AG04449 (cell line): Measurements from ENCODE around the gene SSH3.

Source experiments
- CTCF ChIA-PET: fragments of 350-600 bp; formaldehyde crosslinking; extraction: SDS; loops from one replicate; lab custom pipeline; 2021; ENCODE audit warnings: antibody characterized with exemption; lab: Yijun Ruan, JAX
- POLR2A ChIA-PET: fragments of 400-600, 350-600 bp; formaldehyde crosslinking; extraction: SDS; loops from one replicate; lab custom pipeline; 2020; ENCODE audit warnings: antibody characterized with exemption, inconsistent platforms; lab: Yijun Ruan, JAX
- DNase-seq: peaks from one replicate; pipeline ENCODE4 v3.0.0-alpha.2; 2010; ENCODE audit warnings: low read depth, low spot score
- H3K4me3 ChIP-seq: 2 replicates; pipeline ENCODE4 v1.5.1; 2011; ENCODE audit warnings: low read depth, mild to moderate bottlenecking, control low read depth, low read length
- TF ChIP-seq, protein P1 (sequence below): IDR thresholded peaks from one replicate; pipeline ENCODE4 v1.5.1; 2011; ENCODE audit warnings: mild to moderate bottlenecking, moderate library complexity, low read length, control low read depth, inconsistent platforms; ENCODE audit not compliant: insufficient read depth; ENCODE audit errors: missing control alignments

Gene SSH3

DNA sequence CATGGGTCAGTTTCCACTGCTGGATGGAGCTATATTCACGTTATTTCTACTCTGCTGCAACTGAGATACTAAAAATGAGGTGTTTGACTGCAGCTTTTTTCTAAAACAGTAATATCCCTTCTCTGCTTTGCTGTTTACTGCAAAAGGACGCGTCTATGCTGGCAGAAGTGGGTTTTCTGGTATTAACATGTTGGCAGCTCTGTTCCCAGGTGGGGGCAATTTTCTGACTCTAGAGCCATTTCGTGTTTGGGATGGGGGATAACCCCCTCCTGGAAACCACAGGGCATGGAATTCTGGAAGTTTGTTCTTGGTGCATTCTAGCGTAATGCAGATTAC, 32.2 kb upstream of the SSH3 start:
- CTCF ChIA-PET, result interaction anchor here (1.0 to 11.9 kb wide), 4 partner anchors 9 to 112 kb away, joined by 4 to 295 read pairs (median 24); no protein-coding TSS in a partner anchor
- TF ChIP-seq, protein P1, sequence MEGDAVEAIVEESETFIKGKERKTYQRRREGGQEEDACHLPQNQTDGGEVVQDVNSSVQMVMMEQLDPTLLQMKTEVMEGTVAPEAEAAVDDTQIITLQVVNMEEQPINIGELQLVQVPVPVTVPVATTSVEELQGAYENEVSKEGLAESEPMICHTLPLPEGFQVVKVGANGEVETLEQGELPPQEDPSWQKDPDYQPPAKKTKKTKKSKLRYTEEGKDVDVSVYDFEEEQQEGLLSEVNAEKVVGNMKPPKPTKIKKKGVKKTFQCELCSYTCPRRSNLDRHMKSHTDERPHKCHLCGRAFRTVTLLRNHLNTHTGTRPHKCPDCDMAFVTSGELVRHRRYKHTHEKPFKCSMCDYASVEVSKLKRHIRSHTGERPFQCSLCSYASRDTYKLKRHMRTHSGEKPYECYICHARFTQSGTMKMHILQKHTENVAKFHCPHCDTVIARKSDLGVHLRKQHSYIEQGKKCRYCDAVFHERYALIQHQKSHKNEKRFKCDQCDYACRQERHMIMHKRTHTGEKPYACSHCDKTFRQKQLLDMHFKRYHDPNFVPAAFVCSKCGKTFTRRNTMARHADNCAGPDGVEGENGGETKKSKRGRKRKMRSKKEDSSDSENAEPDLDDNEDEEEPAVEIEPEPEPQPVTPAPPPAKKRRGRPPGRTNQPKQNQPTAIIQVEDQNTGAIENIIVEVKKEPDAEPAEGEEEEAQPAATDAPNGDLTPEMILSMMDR, result no peak
- H3K4me3 ChIP-seq, result no peak overlapping the region
- POLR2A ChIA-PET, result no interaction called here
- DNase-seq, result no peak

DNA sequence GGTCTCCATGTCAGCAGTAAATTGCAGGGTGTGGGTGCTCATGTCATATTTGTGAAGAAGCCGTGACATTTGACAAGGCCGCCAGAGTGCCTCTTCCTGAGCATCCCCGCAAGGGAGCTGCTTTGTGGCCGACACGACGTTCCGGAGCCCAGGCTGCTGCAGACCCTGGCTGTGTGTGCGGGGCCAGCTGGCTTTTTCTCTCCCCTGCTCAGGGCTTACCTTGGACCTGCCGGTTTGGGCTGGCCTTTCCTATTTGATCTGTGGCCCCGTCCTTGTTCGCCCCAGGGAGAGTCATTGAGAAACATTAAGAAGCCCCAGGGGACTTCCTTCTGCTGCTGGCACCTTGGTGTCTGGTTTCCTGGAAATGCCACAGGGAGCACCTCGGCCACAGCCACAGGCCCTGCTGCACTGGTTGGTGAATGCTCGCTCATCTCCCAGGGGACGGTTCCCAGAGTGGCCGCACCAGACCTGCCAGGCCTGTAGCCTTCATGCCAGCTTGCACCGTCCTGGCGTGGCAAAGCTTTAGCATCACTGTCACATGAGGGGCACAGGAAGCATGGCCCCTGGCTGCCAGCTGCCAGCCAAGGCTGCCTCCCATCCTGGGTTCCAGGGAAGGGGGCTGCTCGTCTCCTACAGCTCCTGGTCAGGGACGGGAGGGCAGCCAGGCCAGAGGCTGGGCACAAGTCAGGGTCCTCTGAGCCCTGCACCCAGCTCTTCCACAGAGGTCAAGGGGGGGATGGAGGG, 31.6 kb upstream of the SSH3 start:
- ChIA-PET CTCF (interaction anchor here (1.0 to 11.9 kb wide), 5 partner anchors 9 to 111 kb away, joined by 4 to 295 read pairs (median 19); no protein-coding TSS in a partner anchor), POLR2A (no interaction called here)
- TF ChIP-seq, protein P1, result no peak
- no peak overlapping the region for H3K4me3 ChIP-seq
- no peak for DNase-seq

DNA sequence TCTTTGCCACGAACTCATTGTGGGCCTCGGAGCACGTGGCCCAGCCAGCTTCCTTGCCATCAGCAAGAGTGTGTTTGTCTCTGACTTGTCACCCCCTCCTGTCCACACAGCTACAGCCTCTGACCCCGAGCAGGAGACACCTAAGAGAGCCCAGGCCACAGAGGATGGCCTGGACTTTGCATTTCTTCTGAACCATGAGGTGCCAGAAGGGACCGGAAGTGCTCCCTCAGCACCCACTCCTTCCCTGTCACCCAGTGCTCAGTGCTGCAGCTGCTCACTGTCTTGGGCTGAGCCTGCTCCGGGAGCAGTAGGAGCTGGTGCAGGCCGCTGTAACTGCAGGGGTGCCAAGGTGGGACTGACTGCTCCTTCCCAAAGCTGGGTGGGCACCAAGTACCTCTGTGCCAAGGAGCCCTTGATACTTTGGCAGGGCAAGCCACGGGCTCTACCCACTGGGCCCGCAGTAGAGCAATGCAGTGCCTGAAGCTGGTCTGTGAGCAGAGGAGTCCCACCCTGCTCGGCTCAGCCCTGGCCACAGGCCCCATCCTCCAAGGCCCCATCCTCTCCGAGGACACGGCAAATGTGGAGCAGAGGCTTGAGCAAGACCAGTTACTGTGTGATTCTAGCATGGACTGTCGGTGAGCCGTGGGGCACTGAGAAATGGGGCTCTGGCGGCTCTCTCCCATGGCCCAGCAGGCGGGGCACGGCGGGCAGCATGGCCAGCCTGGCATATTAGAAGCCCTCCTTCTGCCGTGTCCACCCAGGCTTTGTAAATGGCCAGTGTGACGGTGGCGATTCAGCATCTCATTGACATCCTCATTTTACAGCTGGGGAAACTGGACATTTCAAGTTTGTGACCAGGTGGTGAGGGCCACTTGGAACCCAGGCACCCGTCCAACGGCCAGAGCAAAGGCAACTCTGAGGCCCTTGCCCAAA, 30.7 kb upstream of the SSH3 start:
- H3K4me3 ChIP-seq, result no peak overlapping the region
- no peak for DNase-seq
- ChIA-PET CTCF (interaction anchor here (0.6 to 11.9 kb wide), 5 partner anchors 9 to 79 kb away, joined by 3 to 295 read pairs (median 19); no protein-coding TSS in a partner anchor), POLR2A (no interaction called here)
- TF ChIP-seq, protein P1, result no peak

DNA sequence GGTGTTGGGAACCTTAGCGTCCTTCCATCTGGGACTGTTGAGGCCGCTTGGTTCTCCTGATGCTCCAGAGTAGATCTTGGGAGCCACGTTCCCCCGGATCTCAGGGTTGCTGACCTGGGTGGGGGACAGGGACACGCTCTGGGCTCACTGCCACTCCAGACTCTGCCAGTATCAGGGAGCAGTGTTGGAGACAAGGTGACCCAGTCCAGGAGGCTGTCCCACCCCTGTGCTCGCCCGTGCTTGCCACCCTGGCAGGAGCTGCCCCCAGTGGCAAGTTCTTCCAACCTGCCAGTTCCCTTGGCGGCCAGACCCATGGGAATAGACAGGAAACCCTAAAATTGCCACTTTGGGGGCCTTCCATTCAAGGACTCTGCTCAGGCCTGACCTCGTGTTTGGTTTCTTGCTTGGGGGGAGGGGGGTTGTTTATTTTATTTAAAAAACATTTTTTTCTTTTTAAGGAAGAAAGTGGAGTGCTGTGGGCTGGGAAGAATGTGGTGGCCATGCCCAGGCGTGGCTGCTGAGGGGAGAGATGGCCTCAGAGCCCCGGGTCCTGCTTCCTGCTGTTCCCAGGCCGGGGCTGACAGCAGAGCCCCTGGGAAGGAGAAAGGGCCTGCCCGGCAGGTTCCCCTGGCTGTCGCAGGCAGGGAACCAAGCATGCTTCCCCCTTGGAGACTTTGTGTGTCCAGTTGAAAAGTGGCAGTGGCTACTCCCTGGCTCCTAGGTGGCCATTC, 29.9 kb upstream of the SSH3 start:
- no peak for DNase-seq
- CTCF ChIA-PET, result interaction anchor here (0.6 to 3.9 kb wide), 5 partner anchors 8 to 232 kb away, joined by 3 to 29 read pairs (median 3); no protein-coding TSS in a partner anchor
- TF ChIP-seq, protein P1, result no peak
- H3K4me3 ChIP-seq, result no peak overlapping the region
- POLR2A ChIA-PET, result no interaction called here

DNA sequence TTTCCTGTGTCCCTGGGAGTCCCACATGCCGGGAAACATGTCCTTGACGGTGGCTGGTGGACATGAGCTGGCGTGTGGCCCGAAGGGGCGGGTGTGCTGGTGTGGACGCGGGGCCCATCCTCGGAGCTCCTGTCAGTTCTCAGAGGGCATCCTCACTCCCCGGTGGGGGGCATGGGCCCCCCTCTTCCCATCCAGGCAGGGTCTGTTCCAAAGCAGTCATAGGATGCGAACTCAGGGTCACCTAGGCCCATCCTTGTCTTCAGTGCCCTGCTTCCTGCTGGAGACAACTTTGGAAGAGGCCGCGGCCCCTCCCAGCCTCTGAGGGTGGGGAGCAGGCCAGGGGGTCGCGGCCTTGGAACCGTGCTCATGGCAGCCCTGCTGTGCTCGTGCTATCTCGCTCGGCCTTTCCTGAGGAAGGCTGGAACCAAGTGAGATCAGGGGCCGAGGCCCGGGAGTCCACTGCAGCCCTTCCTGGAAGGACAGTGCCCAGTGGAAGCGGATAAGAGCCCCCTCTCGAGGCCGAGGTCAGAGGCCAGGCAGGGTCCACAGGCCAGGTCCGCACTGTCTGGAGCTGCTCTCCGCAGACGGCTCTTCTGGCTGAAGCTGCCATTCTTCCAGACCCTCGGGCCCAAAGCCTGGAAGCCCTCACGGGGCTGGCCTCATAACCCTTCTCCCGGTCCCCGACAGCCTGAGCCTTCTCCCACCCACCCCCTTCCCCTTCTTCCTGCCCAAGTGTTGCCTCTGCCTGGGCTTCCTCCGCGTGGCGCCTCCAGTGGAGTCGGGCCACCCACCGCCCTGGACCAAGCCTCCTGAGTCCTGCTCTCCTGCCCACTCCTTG, 28.3 kb upstream of the SSH3 start:
- no peak for DNase-seq
- CTCF ChIA-PET, result interaction anchor here (1.2 kb wide), 1 partner anchor 12 kb away, joined by 5 read pairs; no protein-coding TSS in a partner anchor
- no peak overlapping the region for H3K4me3 ChIP-seq
- TF ChIP-seq, protein P1, result no peak
- POLR2A ChIA-PET, result no interaction called here
